ENCODE measurements around the gene ASB16. TPM values are rescaled to one million over a fixed set of nuclear protein-coding genes. Genes with fewer than 3 reads are reported as not detected.

The ASB16 gene
- total and polyA plus RNA-seq, 11 donors, result 1.5 to 71.1 (median 12.8) TPM

GRCh38 chr17:44207319-44207718, 36.8 kb downstream of the ASB16 start:
- 85 to 90% (median 86%) methylated on average over 17 of the region's 17 CpGs for WGBS, 4 donors
- DNase-seq (peak in 1 of 5 donors; percentile 41), ATAC-seq (no peak)
- Histone ChIP-seq H3K27me3 (no peaks in the 10 kb centered on the region), H3K4me3 (no peak overlapping the region), H3K36me3 (peaks cover 0 to 62% (median 54%) of the 10 kb centered on the region in 9 donors), H3K27ac (no peak overlapping the region), H3K4me1 (peaks cover 3 to 38% (median 13%) of the 10 kb centered on the region in 12 donors), H3K9me3 (no peaks in the 10 kb centered on the region)
- intact Hi-C loops (cut with DNase I), result no loop called here
- no peak for TF ChIP-seq POLR2A (IDR thresholded peaks at IDR 0.05)
- TF ChIP-seq CTCF (IDR thresholded peaks at IDR 0.05), result no peak

GRCh38 chr17:44207743-44208142, 37.2 kb downstream of the ASB16 start:
- peaks cover 3 to 38% (median 13%) of the 10 kb centered on the region in 12 donors for H3K4me1 ChIP-seq
- H3K36me3 ChIP-seq, result peaks cover 0 to 62% (median 58%) of the 10 kb centered on the region in 9 donors
- DNase-seq (no peak), ATAC-seq (no peak)
- intact Hi-C loops (cut with DNase I), result no loop called here
- H3K27ac ChIP-seq, result no peak overlapping the region
- H3K9me3 ChIP-seq, result no peaks in the 10 kb centered on the region
- no peak overlapping the region for H3K4me3 ChIP-seq
- WGBS, 4 donors, result 78 to 89% (median 87%) methylated on average over 5 of the region's 5 CpGs
- TF ChIP-seq CTCF (IDR thresholded peaks at IDR 0.05) (no peak), POLR2A (IDR thresholded peaks at IDR 0.05) (no peak)
- no peaks in the 10 kb centered on the region for H3K27me3 ChIP-seq

GRCh38 chr17:44209786-44210341, 39.4 kb downstream of the ASB16 start:
- Histone ChIP-seq H3K9me3 (no peaks in the 10 kb centered on the region), H3K27me3 (no peaks in the 10 kb centered on the region), H3K36me3 (peaks cover 0 to 83% (median 69%) of the 10 kb centered on the region in 9 donors), H3K27ac (peak overlapping the region in 10 of 12 donors; percentile 30 to 73 (median 49)), H3K4me1 (peaks cover 3 to 22% (median 12%) of the 10 kb centered on the region in 12 donors), H3K4me3 (peak overlapping the region in 3 of 12 donors; percentile 5 to 33 (median 6))
- no peak for TF ChIP-seq CTCF (IDR thresholded peaks at IDR 0.05)
- TF ChIP-seq POLR2A (IDR thresholded peaks at IDR 0.05), result no peak
- no peak for ATAC-seq
- 71 to 80% (median 77%) methylated on average over 11 of the region's 11 CpGs for WGBS, 4 donors
- intact Hi-C loops (cut with DNase I), result loop anchor here in 7 of 10 donors (1.0 to 10.0 kb wide), 6 partner anchors 117 to 295 kb away; partner anchors contain the start of genes GRN (in 2 of the 7) and GPATCH8 (in 1 of the 7)
- DNase-seq, result peak in 1 of 5 donors; percentile 23

GRCh38 chr17:44210342-44211192, 40.1 kb downstream of the ASB16 start:
- Histone ChIP-seq H3K4me3 (peak overlapping the region in 4 of 12 donors; percentile 5 to 33 (median 13)), H3K27me3 (no peaks in the 10 kb centered on the region), H3K36me3 (peaks cover 0 to 90% (median 76%) of the 10 kb centered on the region in 9 donors), H3K9me3 (no peaks in the 10 kb centered on the region), H3K4me1 (peaks cover 3 to 22% (median 12%) of the 10 kb centered on the region in 12 donors), H3K27ac (peak overlapping the region in 10 of 12 donors; percentile 30 to 73 (median 51))
- DNase-seq (peak; percentile 88 to 95 (median 90)), ATAC-seq (peak; percentile 85 to 94 (median 92))
- TF ChIP-seq CTCF (IDR thresholded peaks at IDR 0.05) (peak; percentile 97 to 100 (median 99)), POLR2A (IDR thresholded peaks at IDR 0.05) (peak in 1 of 2 donors; percentile 40)
- intact Hi-C loops (cut with DNase I), result loop anchor here in 7 of 10 donors (1.0 to 10.0 kb wide), 6 partner anchors 116 to 294 kb away; partner anchors contain the start of genes GRN (in 2 of the 7) and GPATCH8 (in 1 of the 7)
- 9 to 57% (median 30%) methylated on average over 17 to 64 of the region's 64 CpGs for WGBS, 4 donors
